ENCODE results near the gene RBPMS2.

RBPMS2 gene

GRCh38 chr15:64755427-64755940 lies 19.9 kb downstream of the RBPMS2 start:
- in situ Hi-C loops (cut with MboI; ENCODE audit: low sequenced_read_pairs): no loop called here

GRCh38 chr15:64754663-64755426 lies 20.5 kb downstream of the RBPMS2 start:
- in situ Hi-C loops (cut with MboI; ENCODE audit: low sequenced_read_pairs): no loop called here

DNA sequence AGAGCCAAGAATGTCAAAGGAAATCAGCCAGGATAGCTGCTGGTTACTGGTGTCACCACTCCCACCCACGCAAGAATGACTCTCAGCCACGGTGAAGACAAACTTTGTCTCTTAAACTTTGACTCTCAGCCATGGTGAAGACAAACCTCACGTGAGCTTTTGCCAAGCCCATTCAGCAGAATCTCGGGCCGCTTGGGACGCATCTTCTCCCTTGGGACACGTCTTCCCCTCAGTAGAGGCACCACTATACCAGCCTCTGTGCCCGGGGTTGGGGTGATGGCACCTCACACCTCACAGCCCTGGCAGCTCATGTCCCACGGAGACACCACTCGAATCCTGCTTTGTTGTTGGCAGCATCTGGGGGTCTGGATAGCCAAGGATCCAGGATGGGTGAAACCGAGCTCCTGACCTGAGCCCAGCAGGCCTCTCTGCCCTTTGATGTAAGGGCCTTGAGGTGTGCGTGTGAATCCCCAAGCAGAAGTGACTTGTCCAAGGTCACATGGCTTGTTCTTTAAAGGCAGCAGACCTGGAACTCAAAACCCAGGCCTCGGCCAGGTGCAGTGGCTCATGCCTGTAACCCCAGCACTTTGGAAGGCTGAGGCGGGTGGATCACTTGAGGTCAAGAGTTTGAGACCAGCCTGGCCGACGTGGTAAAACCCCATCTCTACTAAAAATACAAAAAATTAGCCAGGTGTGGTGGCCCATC lies 21.8 kb downstream of the RBPMS2 start:
- in situ Hi-C loops (cut with MboI; ENCODE audit: low sequenced_read_pairs): no loop called here

DNA sequence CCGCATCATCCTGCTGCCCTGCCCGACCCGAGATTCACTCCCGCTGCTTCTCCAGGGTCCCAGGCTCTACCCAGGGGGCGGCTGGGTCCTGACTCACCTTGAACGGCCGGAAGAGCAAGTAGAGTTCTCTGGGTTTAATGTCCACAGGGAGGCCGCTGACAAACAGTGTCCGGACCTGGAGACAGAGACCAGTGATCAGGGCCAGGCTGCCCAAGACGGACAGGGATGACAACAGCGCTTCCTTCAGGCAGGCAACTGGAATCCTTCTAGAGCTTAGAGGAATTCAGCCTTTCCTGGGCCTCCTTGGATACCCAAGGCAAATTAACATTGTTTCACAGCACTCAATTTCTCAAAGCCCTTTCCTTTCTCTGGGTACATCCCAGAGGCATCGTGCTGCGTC lies 23.9 kb downstream of the RBPMS2 start:
- in situ Hi-C loops (cut with MboI; ENCODE audit: low sequenced_read_pairs): no loop called here

GRCh38 chr15:64749999-64750657 lies 25.3 kb downstream of the RBPMS2 start:
- in situ Hi-C loops (cut with MboI; ENCODE audit: low sequenced_read_pairs): loop anchor here (25.0 kb wide), 1 partner anchor 162 kb away; the partner anchor contains the start of gene ANKDD1A

GRCh38 chr15:64749167-64749566 lies 26.2 kb downstream of the RBPMS2 start:
- in situ Hi-C loops (cut with MboI; ENCODE audit: low sequenced_read_pairs): loop anchor here (25.0 kb wide), 1 partner anchor 163 kb away; the partner anchor contains the start of gene ANKDD1A

DNA sequence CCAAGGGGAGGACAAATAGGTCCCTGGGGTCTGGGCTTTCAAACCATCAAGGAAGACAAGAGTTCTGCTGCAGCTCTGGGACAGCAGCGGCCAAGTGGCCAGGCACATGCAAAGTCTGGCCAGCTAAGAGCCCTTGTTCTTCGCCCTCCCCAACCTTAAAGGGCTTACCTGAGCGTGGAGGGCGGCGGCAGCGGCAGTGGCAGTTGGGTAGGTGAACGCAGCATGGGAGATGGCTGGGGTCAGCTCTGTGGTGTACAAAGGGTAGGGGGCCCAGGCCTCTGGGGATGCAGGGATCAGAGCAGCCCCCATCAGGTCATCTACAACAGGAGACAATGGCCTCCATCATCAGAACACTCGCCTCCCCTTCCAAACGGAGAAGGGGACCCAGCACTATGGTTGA lies 27.1 kb downstream of the RBPMS2 start:
- in situ Hi-C loops (cut with MboI; ENCODE audit: low sequenced_read_pairs): loop anchor here (25.0 kb wide), 1 partner anchor 164 kb away; the partner anchor contains the start of gene ANKDD1A

GRCh38 chr15:64747578-64747977 lies 27.8 kb downstream of the RBPMS2 start:
- in situ Hi-C loops (cut with MboI; ENCODE audit: low sequenced_read_pairs): loop anchor here (25.0 kb wide), 1 partner anchor 165 kb away; the partner anchor contains the start of gene ANKDD1A

- in situ Hi-C loops (cut with MboI; ENCODE audit: low sequenced_read_pairs): loop anchor here (25.0 kb wide), 1 partner anchor 165 kb away; the partner anchor contains the start of gene ANKDD1A
Observed at GRCh38 chr15:64746921-64747320, 28.5 kb downstream of the RBPMS2 start.

GRCh38 chr15:64746356-64746755 lies 29.0 kb downstream of the RBPMS2 start:
- in situ Hi-C loops (cut with MboI; ENCODE audit: low sequenced_read_pairs): loop anchor here (25.0 kb wide), 1 partner anchor 166 kb away; the partner anchor contains the start of gene ANKDD1A

DNA sequence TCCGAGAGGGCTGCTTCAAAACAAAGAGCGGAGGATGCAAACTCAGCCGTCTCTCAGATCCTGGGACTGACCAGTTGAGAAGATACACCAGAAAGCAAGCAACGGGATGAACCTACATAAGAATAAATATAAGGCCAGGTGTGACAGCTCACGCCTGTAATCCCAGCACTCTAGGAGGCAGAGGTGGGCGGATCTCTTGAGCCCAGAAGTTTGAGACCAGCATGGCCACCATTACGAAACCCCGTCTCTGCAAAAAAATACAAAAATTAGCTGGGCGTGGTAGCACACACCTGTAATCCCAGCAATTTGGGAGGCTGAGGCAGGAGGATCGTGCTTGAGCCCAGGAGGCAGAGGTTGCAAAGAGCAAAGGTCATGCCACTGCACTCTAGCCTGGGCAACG lies 31.7 kb downstream of the RBPMS2 start:
- in situ Hi-C loops (cut with MboI; ENCODE audit: low sequenced_read_pairs): loop anchor here (25.0 kb wide), 1 partner anchor 169 kb away; the partner anchor contains the start of gene ANKDD1A

- in situ Hi-C loops (cut with MboI; ENCODE audit: low sequenced_read_pairs): loop anchor here (25.0 kb wide), 1 partner anchor 169 kb away; the partner anchor contains the start of gene ANKDD1A
Observed at GRCh38 chr15:64742921-64743320, 32.5 kb downstream of the RBPMS2 start.

GRCh38 chr15:64742385-64742784 lies 33.0 kb downstream of the RBPMS2 start:
- in situ Hi-C loops (cut with MboI; ENCODE audit: low sequenced_read_pairs): loop anchor here (25.0 kb wide), 1 partner anchor 170 kb away; the partner anchor contains the start of gene ANKDD1A

- in situ Hi-C loops (cut with MboI; ENCODE audit: low sequenced_read_pairs): loop anchor here (25.0 kb wide), 1 partner anchor 171 kb away; the partner anchor contains the start of gene ANKDD1A
Observed at GRCh38 chr15:64741708-64742107, 33.7 kb downstream of the RBPMS2 start.

GRCh38 chr15:64740311-64741170 lies 34.8 kb downstream of the RBPMS2 start:
- in situ Hi-C loops (cut with MboI; ENCODE audit: low sequenced_read_pairs): loop anchor here (25.0 kb wide), 1 partner anchor 172 kb away; the partner anchor contains the start of gene ANKDD1A

DNA sequence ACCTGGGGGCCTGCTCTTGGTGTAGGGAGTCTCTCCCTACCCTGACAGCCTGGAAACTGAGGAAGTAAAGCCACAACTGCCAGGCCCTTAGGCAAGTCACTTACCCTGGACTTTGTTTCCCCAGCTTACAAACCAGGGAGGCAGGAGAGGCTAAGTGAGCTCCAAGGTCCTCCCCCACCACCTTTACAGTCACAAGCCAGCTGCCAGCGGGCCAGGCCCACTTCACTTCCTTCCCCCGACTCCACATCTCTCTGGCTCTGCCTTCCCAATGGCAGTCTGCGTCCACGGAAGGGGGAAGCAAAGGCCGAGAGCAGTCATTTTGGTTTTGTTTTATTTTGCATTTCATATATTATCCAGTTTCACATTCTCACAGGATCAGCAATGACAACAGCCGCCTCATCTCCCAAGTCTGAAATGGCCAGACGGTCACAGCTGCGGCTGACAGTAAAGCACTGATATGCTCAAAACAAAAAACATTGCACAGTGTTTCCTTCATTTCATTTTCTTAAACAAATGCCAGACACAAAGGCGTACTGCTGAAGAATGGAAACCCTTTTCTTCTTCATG lies 35.7 kb downstream of the RBPMS2 start:
- in situ Hi-C loops (cut with MboI; ENCODE audit: low sequenced_read_pairs): loop anchor here (25.0 kb wide), 1 partner anchor 173 kb away; the partner anchor contains the start of gene ANKDD1A

DNA sequence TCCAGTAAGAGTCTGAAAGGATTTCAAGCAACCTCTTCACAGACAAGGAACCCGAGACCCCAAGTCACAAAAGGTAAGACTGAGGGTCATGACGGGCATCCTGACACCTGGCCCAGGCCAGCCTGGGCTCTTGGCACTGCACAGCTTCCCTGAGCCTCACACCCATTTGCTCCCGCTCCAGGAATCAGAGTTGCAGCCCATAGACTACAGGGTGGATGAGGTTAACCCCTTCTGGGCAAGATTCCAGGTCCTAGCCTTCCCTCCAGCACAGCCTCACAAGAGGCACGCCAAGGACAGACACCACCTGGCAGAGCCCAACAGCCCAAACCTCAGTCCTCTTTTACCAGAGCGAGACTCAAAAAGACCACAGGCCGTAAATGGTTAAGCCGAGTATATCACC lies 36.2 kb downstream of the RBPMS2 start:
- in situ Hi-C loops (cut with MboI; ENCODE audit: low sequenced_read_pairs): loop anchor here (25.0 kb wide), 1 partner anchor 173 kb away; the partner anchor contains the start of gene ANKDD1A

GRCh38 chr15:64738226-64739095 lies 36.9 kb downstream of the RBPMS2 start:
- in situ Hi-C loops (cut with MboI; ENCODE audit: low sequenced_read_pairs): loop anchor here (25.0 kb wide), 1 partner anchor 174 kb away; the partner anchor contains the start of gene ANKDD1A
